Measurements from ENCODE around the gene ESRP2.

GRCh38 chr16:68252383-68252782, 16.5 kb upstream of the ESRP2 start:
- TF ChIP-seq CTCF (tag by site-specific recombination; IDR thresholded peaks at IDR 0.05) (no peak), ZNF274 (IDR thresholded peaks at IDR 0.05; ENCODE audit: low read length) (no peak), ZNF274 (tag by site-specific recombination; IDR thresholded peaks at IDR 0.05; ENCODE audit: borderline replicate concordance) (no peak), KLF16 (tag by site-specific recombination; IDR thresholded peaks at IDR 0.05) (no peak), ZNF416 (tag by site-specific recombination; IDR thresholded peaks at IDR 0.05) (no peak), ZNF791 (tag by site-specific recombination; IDR thresholded peaks at IDR 0.05) (no peak), PRDM1 (tag by site-specific recombination; IDR thresholded peaks at IDR 0.05) (no peak), PBX3 (CRISPR knock-in tag; IDR thresholded peaks at IDR 0.05) (no peak), ZNF707 (tag by site-specific recombination; IDR thresholded peaks at IDR 0.05) (no peak)

All from HEK293 (cell line).